A375 (cell line): ENCODE results near the gene EMILIN1. TPM values are rescaled to one million over a fixed set of nuclear protein-coding genes. Genes with fewer than 3 reads are reported as not detected.

Source experiments
- total RNA-seq: library from RNA; depleted of rRNA; stranded (reverse); fragments of >200 nt; shearing (Covaris generic); gene quantifications from 2 replicates; pipeline ENCODE4 v1.2.3, GENCODE V29; 2014; rRNA removed

EMILIN1 gene
- 88.5 and 90.6 TPM in 2 replicates for total RNA-seq

GRCh38 chr2:27078267-27079194 lies at the start of gene EMILIN1:
Gene EMILIN1, plus strand, starts transcription at chr2:27078615. Its CDS starts 451 bp downstream, at chr2:27079066.

GRCh38 chr2:27032495-27033252 lies 45.7 kb upstream of the EMILIN1 start, which contains the start of gene TMEM214:
Gene TMEM214, plus strand, starts transcription at chr2:27032965. Its CDS starts 51 bp downstream, at chr2:27033016.

GRCh38 chr2:27050996-27051901 lies 27.2 kb upstream of the EMILIN1 start, which contains the start of gene AGBL5:
Gene AGBL5, plus strand, starts transcription at chr2:27051668. Its CDS starts 1,291 bp downstream, at chr2:27052959.

DNA sequence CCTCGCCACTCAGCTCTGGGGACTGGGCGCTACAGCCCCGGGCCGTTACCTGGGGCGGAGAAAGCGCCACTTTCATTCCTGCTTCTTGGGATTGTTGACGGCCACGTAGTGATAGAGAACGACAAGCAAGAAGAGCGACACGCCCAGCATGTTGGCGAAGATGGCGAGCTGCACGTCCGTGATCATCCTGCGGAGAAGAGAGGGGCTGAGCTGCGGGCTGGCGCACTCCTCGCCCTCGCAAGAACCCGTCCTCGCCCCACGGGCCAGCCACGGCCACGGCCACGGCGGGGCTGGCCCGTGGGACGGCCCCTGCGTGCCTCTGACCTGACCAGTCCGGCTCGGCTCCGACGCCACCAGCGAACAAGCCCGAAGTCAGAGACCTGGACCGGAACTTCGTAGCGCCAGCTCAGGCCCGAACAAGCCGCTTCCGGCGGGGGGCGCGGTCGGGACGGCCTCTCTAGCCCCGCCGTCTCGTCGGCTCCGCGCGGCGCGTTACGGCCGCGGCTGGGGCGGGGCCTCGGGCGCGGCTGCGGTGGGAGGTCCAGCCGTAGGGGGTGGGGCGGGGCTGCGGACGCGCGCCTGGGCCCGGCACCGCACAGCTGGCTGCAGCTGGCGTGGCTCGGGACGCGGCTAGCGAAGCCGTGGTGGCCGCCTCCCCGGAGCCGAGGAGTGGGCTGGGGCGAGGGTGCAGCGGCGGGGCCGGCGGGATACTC lies 7.0 kb upstream of the EMILIN1 start, which contains the start of gene OST4:
Gene OST4 (minus strand): TSS at position 378 of the 713 bp plus-strand sequence.

GRCh38 chr2:27086724-27087593 lies 8.5 kb downstream of the EMILIN1 start, which contains the start of gene KHK:
Gene KHK, plus strand, starts transcription at chr2:27086772. Its CDS starts 488 bp downstream, at chr2:27087260.

DNA sequence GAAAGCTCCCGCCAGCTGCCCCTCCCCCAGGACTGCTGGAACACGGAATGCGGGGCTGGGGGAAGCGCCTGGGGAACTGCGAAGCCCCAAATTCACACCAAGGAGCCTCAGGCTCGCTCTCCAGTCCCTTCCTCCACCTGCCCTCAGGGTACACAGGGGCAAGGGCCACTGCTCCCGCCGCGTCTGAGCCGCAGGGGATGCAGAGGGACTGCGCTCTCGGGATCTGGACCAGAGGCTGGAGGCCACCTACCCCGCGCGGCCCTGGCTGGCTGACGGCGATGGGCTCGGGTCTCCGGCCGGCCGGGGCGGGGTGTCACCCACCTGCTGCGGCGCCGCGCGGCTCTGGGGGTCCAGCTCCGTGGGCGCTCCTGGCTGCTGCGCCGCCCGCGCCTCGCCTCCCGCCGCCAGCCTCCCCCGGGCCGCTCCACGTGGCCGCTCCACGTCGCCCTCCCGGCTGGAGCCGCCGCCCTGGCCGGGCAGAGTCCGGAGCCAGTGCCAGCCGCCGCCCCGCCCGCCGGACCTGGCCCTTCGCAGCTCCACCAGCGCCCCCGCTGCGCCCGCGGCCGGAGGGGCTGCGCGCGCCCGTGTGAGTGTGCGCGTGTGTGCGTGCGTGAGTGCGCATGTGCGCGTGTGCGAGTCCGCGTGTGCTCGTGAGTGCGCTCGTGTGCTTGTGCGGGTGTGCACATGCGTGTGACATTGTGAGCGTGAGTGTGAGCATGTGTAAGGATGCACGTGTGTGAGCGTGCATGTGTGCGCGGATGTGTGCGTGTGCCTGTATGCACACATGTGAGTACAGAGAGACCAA lies 40.3 kb downstream of the EMILIN1 start, which contains the start of gene CGREF1:
Gene CGREF1 (minus strand): TSS at position 604 of the 805 bp plus-strand sequence. CDS start 14,762 bp downstream, outside the sequence.

GRCh38 chr2:27123302-27124150 lies 45.1 kb downstream of the EMILIN1 start, which contains the start of gene ABHD1:
Gene ABHD1, plus strand, starts transcription at chr2:27123815. Its CDS starts 134 bp downstream, at chr2:27123949.

GRCh38 chr2:27133905-27134780 lies 55.7 kb downstream of the EMILIN1 start, which contains the start of gene PREB:
Gene PREB, minus strand, starts transcription at chr2:27134636. Its CDS starts 215 bp downstream, at chr2:27134421.

Other genes starting within 250 kb of the EMILIN1 start
- 2.4 and 3.0 TPM in 2 replicates for gene DPYSL5, start 230.5 kb upstream of the EMILIN1 start, total RNA-seq
- 7.2 and 8.4 TPM in 2 replicates for gene MAPRE3, start 108.0 kb upstream of the EMILIN1 start, total RNA-seq
- gene TMEM214, start 45.6 kb upstream of the EMILIN1 start, total RNA-seq: 38.3 and 48.0 TPM in 2 replicates
- gene AGBL5, start 26.9 kb upstream of the EMILIN1 start, total RNA-seq: 22.2 and 25.4 TPM in 2 replicates
- gene OST4, start 7.0 kb upstream of the EMILIN1 start, total RNA-seq: 146 and 169 TPM in 2 replicates
- gene KHK, start 8.2 kb downstream of the EMILIN1 start, total RNA-seq: 4.5 and 6.0 TPM in 2 replicates
- 19.0 and 23.2 TPM in 2 replicates for gene CGREF1, start 40.5 kb downstream of the EMILIN1 start, total RNA-seq
- gene ABHD1, start 45.2 kb downstream of the EMILIN1 start, total RNA-seq: 0.30 and 0.53 TPM in 2 replicates
- 53.7 and 60.9 TPM in 2 replicates for gene PREB, start 56.0 kb downstream of the EMILIN1 start, total RNA-seq
- gene PRR30, start 60.8 kb downstream of the EMILIN1 start, total RNA-seq: not detected in 2 replicates
- gene TCF23, start 70.4 kb downstream of the EMILIN1 start, total RNA-seq: not detected in 2 replicates
- gene ATRAID, start 133.4 kb downstream of the EMILIN1 start, total RNA-seq: 107 and 130 TPM in 2 replicates
- 44.8 and 48.4 TPM in 2 replicates for gene SLC5A6, start 133.7 kb downstream of the EMILIN1 start, total RNA-seq
- gene CAD, start 138.8 kb downstream of the EMILIN1 start, total RNA-seq: 57.4 and 66.2 TPM in 2 replicates
- 0.66 and 1.2 TPM in 2 replicates for gene SLC30A3, start 184.4 kb downstream of the EMILIN1 start, total RNA-seq
- gene DNAJC5G, start 196.8 kb downstream of the EMILIN1 start, total RNA-seq: not detected in 2 replicates
- 0.05 TPM in 1 of 2 replicates, not detected in the other for gene TRIM54, start 203.8 kb downstream of the EMILIN1 start, total RNA-seq
- gene UCN, start 229.8 kb downstream of the EMILIN1 start, total RNA-seq: 6.6 and 9.2 TPM in 2 replicates
- gene MPV17, start 244.5 kb downstream of the EMILIN1 start, total RNA-seq: 89.7 and 100 TPM in 2 replicates